DMS 273 (cell line): ENCODE data around the gene WDR4.
"Not testable (repeated sequence)": the region's sequence is repeated elsewhere in the genome, so short reads cannot be mapped to it uniquely, and the experiment has no call there.

Experiments
- DNase-seq: peaks from one replicate; lab custom pipeline; 2025; ENCODE audit not compliant: unreplicated experiment; lab: John Stamatoyannopoulos, UW

The WDR4 gene, protein sequence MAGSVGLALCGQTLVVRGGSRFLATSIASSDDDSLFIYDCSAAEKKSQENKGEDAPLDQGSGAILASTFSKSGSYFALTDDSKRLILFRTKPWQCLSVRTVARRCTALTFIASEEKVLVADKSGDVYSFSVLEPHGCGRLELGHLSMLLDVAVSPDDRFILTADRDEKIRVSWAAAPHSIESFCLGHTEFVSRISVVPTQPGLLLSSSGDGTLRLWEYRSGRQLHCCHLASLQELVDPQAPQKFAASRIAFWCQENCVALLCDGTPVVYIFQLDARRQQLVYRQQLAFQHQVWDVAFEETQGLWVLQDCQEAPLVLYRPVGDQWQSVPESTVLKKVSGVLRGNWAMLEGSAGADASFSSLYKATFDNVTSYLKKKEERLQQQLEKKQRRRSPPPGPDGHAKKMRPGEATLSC

DNA sequence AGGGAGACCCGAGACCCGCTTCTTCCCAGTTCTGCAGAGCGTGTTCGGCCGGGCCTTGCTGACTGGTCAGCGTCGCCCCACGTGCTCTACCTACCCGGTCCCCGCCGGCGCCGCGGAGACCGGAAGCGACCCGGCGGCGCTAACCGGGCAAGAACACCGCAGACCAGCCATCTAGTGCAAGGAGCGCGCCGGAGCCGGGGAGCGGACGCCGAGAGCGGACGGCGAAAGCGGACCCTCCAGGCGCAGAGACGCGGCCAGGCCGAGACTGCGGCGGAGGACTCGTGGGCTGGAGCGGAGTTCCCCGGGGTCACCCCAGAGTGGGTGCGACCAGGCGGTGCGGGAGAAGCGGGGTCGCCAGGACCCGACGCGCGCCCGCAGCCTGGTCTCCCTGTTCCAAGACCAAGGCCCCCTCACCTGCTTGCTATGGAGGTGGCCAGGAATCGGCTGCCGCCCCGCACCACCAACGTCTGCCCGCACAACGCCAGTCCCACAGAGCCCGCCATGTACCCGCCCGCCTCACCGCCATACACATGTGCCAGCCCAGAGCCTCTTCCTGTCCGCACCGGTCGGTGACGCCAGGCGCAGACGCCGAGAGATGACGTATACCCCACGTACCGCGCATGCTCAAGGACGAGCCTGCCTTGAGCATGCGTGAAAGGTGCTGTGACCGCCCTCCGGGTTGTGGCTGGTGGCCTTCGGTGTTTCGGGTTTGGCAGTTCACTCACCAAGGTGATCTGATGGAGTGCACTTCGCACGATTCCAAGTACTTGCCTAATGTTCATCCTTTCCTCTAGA is at the start of gene WDR4:
TSS of gene WDR4 (minus strand) at position 547 of the 795 bp plus-strand sequence. CDS start at position 503, 44 bp downstream.
- DNase-seq = peak; percentile 98

DNA sequence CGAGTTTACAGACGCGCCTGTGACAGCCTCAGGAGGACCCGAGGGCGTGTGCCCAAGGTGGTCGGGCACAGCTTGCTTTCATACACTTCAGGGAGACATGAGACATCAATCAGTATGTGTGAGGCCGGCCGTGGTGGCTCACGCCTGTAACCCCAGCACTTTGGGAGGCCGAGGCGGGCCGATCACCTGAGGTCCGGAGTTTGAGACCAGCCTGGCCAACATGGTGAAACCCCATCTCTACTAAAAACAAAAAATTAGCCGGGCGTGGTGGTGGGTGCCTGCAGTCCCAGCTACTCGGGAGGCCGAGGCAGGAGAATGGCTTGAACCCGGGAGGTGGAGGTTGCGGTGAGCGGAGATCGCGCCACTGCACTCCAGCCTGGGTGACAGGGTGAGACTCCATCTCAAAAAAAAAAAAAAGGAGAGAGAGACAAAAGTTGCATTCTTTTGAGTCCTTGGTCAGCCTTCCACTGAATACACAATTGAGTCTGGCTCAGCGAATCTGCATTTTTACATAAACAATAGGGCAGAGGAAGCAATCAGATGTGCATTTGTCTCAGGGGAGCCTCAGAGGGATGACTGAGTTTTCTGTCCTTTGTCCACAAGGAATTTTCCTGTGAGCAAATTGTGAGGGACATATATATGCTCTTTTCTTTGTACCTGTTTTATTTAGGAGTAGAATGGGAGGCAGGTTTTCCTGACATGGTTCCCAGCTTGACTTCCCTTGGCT is 48.3 kb upstream of the WDR4 start:
- not testable (repeated sequence) for DNase-seq

DNA sequence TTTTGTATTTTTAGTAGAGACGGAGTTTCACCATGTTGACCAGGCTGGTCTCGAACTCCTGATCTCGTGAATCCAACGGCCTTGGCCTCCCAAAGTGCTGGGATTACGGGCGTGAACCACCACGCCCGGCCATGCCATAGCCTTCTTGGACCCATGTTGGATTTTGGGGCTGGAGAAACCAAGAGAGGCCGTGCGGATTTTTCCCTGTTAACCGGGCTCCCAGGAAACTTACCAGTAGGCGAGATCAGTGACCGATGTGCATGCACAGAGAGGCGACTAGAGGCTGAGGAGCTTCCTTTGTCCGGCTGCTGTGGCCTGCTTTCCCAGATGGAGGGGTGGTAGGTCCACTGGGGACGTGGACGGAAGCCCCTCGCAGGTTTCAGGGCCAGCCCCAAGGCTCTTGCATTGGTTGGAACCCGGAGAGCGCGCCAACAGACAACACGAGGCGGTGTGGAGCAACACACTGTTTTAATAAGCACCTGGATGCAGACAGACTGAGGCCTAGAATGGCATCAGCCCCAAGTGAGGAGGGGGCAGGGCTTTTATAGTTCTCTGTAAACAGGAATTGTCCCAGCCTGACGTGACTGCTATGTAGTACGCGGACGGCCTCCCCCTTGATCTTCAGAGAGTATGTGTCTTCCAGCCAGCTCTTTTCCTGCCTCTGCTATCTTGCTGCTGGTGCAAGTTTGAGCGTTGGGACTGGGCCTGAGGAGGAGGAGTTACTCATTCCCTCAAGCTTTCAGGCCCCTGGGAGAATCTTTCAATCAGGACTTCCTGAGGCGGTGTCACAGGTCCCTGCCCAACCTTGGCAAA is 46.0 kb upstream of the WDR4 start, which contains the start of gene ERVH48-1:
TSS of gene ERVH48-1 (minus strand) at position 517 of the 813 bp plus-strand sequence. CDS start 6,624 bp downstream, outside the sequence.
- DNase-seq = no peak

DNA sequence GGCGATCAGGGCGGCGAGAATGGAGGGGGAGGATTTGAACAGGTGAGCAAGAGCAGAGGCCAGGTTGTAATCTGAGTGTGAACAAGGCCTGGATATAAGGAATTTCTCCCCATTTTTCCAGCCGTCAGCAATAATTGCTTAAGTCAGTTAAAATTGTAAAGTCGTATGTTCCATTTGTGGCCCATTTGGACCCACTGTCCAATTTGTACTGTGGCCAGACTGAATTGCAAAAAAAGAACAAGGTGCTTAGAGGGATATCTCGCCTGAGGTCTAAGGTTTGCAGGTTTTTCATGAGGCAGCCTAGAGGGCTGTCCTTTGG is 45.1 kb upstream of the WDR4 start:
- no peak for DNase-seq

DNA sequence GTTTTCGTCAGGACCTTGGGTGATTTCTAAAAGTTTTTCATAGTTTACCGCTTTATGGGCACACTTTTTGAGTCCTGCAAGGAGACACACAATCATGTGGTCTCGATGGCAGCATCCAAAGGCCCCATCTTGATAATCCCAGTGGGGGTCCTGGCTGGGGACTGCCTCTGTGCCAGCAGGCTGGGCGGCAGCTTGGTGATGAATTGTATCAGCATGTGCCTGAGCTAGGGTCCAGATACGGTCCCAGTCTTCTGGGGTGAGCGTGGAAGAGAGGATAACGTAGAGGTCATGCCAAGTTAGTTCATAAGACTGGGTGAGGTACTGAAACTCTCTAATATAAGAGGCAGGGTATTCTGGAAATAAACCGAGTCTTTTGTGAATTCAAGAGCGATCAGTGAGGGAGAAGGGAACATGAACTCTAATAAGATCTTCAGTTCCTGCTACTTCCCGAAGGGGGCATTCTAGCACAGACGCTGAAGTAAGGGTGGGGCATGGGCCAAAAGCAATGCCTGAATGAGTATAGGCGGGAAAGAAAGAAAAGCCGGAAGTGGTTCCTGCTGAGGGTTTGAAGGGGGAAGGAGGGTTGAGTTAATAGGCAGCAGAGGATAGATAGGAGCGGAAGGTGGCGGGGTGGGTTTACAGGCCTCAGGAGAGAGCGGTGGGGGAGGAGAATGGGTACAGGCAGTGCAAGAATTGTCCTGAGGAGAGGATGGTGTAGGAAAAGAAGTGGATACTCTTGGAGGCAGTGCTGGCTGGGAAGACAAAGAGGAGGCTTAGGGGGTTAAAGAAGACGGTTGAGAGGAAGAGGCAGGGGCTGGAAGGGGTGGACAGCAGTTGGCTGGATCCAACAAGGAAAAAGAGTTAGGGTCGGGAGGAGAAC is 44.5 kb upstream of the WDR4 start:
- peak; percentile 96 for DNase-seq

DNA sequence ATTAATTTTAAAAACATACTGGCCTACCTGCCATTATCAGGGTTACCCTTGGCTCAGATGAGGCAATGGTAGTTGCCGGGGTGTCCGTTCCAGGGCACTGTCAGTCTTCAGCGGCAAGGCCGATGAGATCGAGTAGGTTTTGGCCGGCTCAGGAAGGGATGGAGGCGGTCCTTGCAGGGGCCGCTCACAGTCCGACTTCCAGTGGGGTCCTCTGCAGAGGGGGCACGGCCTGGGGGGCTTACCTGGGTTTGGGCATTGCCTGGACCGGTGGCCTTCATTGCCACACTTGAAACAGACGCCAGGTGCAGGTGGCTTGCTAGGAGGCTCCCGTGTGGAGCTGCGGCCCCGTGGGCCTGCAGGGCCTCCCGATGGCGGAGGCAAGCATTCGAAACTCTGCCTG is 43.6 kb upstream of the WDR4 start:
- no peak for DNase-seq

DNA sequence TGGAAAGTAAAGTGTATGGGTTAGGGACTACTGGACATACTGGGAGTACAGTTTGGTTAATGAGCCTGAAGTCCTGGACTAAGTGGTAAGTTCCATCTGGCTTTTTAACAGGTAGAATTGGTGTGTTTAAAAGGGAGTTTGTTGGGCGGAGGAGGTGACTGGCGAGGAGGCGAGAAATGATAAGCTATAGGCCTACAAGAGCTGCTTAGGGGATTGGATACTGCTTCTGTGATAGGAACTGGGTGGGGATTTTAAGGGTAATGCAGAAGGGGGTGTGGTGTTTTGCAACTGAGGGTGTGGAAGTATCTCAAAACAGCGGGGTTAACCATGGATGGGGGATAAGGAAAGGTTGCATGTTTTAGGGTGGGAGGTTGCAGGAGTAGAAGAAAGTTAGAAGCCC is 42.6 kb upstream of the WDR4 start:
- DNase-seq = no peak

DNA sequence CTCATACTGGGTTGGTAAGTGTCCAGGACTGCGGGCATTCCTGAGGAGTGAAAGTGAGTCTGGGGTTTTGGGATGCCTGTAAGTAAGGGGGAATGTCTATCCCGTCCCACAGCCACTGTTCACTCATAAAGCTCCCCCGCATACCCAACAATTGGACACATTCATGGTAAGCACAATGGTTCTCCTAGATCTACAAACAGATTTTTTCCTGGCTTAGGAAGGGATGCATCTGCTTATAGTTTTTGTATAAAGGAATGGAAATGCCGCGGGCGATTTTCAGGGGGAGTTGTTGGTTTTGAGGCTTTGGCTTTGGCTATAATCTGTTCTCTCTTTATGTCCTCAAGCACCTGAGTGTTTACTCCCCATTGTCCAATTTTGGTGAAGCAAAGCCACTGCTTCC is 39.0 kb upstream of the WDR4 start:
- DNase-seq = no peak

DNA sequence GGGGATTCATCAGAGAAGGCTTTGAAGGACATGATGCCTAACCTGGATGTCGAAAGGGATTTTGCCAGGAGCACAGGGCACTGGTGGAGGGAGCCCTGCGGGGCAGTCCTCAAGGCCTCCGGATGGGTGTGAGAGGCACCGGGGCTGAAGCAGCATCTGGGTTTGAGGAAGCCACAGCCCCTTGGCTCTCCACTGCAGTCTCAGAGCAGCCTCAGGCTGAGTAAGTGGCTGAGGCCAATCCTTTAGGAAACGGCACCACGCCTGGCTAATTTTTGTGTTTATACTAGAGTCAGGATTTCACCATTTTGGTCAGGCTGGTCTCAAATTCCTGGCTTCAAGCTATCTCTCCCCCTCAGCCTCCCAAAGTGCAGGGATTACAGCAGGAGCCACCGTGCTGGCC is 34.1 kb upstream of the WDR4 start:
- DNase-seq = no peak

DNA sequence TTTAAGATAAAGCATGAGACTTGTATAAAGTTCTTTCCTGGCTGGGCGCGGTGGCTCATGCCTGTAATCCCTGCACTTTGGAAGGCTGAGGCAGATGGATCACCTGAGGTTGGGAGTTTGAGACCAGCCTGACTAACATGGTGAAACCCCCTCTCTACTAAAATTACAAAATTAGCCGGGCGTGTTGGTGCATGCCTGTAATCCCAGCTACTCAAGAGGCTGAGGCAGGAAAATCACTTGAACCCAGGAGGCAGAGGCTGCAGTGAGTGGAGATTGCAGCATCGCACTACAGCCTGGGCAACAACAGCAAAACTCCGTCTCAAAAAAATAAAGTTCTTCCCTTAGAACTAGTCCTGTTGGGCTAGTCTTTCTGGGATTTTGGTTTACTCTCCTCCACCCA is 32.6 kb upstream of the WDR4 start:
- not testable (repeated sequence) for DNase-seq

DNA sequence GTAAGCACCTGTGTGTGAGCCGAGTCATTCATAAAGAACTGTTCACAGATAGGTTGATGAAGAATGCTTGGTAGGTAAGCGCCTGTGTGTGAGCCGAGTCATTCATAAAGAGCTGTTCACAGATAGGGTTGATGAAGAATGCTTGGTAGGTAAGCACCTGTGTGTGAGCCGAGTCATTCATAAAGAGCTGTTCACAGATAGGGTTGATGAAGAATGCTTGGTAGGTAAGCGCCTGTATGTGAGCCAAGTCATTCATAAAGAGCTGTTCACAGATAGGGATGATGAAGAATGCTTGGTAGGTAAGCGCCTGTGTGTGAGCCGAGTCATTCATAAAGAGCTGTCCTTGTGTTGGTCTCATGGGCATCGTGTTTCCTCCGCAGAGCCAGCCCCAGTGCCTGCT is 29.1 kb upstream of the WDR4 start:
- not testable (repeated sequence) for DNase-seq

DNA sequence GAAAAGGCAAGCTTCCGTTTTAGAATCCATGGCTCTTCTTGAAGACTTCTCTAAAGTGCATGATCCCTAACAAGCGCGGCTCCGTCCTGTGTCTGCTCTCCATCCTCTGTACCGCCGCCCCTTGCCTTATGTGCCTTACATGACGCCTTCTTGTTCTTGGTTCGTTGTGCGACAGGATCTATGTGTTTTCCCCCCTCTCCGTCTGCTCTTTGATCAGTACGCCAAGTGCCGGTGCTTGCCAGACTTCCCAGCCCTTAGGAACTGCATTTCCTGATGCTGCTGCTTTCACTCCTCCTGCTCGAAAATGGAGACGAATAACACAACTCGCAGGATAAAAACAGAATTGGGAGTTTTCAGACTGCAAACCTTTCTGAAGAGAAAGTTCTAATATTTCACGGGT is 26.9 kb upstream of the WDR4 start:
- DNase-seq = no peak

DNA sequence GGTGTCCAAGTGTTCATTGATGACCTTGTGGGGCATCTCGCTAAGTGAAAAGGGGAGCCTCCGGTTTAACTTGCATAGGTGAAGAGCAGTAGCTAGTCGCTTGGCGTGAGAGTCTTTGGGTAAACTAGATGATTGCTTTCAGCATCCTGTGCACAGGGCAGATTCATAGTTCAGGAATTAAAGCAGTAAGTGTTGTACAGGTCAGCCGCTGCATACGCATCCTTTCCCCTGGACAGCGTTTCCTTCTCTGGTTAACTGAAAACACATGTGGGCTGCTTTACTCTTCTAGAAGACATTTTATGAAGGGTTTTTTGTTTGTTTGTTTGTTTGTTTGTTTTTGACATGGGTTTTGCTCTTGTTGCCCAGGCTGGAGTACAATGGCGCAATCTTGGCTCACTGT is 25.9 kb upstream of the WDR4 start:
- no peak for DNase-seq

DNA sequence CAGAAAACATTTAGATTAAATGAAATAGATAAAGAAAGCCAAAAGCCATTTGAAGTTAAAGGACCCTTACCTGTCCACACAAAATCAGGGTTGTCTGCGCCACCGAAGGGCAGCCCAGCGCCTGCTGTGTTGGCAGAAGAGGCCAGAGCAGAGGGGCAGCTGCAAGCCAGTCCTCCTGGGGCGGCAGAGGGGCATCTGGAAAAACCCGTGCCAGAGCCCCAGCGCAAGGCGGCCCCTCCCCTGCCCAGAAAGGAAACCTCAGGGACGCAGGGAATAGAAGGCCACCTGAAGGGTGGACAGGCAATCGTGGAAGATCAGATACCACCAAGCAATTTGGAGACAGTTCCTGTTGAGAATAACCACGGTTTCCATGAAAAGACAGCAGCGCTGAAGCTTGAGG is 24.5 kb upstream of the WDR4 start:
- DNase-seq = no peak

DNA sequence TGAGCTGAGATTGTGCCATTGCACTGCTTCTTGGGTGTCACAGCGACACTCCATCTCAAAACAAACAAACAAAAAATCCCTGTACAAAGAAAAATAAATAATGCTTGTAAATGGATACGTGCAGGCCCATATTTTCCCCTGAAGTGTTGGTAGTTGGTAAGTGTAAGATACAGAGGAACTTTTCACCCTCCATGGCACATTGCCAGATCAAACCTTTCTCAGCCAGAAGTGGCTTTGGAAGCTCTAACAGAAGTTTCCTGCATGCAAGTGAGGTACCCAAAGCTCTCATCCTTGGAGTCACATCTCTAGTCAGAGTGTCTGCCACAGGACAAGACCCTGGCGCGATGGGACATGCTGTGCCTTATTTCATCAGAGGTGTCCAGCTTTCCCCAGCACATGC is 21.1 kb upstream of the WDR4 start:
- no peak for DNase-seq

DNA sequence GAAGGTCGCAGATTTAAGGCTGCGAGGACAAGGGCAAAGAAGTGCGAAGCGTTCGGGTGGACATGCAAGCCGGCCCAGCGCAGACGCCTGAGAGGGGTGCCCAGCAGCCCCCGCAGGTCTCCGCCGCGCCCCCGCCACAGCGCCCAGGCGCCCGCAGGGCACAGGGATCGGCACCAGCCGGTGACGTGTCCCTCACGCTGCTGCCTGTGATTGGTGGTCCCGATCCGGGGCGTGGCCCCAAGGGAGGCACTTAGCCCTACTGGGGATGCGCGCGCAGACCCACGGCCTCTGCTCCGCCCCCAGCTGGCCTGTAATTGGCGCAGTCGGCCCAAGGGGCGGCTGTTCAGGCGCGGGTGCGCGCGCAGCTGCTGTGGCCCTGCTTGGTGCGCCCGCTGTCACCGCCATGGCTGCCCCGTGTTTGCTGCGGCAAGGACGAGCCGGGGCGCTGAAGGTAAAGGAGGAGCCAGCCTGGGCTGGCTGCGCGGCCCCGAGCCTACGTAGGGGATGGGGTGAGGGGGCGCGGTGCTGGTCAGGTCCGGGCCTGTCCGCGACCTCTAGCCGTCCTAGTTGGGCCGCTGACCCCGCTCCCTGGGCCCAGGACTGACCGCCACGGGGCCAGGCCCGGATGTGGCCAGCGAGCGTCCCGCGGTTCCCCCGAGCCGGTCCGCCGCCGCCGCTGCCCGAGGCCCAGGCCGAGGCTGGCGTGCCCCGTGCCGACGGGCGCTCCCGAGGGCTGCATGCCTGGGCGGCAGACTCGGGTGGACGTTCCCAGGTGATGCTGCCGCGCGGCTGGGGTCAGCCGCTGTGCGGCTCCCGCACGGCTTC is 13.8 kb upstream of the WDR4 start, which contains the start of gene NDUFV3:
TSS of gene NDUFV3 (plus strand) at position 379 of the 825 bp plus-strand sequence. CDS start at position 404, 25 bp downstream.
- peak; percentile 100 for DNase-seq

DNA sequence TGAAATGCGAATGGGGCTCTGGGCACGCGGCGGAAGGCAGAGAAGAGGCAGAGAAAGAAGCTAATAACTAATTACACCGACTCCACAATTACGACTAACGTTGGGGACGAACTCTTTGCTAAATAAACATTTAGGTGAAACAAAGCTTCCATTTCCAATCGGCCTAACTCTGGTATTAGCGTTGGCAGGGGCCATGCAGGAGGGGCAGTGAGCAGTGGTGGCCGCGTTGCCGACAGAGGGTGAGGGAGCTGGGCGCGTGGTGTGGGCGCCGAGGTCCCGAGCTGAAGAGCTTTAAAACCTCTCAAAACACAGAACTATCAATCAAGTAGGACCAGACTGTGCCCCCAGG is 13.2 kb upstream of the WDR4 start:
- DNase-seq = no peak

DNA sequence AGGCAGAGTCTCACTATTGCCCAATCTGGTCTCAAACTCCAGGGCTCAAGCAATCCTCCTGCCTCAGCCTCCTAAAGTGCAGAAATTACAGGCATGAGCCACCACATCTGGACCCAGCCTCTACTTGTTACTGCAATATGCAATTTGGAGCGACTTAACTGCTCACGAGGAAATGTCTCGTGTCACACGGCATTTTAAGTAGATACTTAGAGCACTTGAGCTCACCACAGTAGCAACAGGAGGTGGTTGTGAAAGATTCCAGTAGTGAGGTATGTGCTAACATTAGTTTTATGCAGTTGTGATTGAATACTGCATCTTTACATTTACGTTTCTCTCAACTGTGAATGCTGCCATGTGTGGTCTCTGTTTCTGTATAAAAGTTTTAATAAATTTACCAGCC is 8.0 kb upstream of the WDR4 start:
- no peak for DNase-seq

DNA sequence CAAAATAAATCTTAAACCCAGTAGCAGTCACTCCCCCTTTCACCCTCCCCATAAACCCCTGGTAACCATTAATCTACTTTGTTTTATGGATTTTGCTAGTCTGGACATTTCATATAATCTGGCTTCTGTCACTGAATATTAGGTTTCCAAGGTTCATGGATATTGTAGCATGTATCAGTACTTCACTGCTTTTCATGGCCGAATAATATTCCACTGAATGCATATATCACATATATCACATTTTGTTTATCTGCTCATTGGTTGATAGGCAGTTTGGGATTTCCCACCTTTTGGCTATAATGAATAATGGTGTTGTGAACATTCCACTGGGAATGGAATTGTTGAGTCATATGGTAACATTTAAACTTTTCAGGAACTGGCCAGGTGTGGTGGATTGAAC is 4.6 kb upstream of the WDR4 start:
- no peak for DNase-seq
